ENCODE data around the gene HS3ST5. TPM values are rescaled to one million over a fixed set of nuclear protein-coding genes. Genes with fewer than 3 reads are reported as not detected.

The HS3ST5 gene
- polyA plus RNA-seq, 3 donors = not detected

- Histone ChIP-seq H3K4me2 (replicated peaks; ENCODE audit: extremely low read depth, low read length, poor library complexity, severe bottlenecking) (no peak overlapping the region), H2AFZ (ENCODE audit: insufficient read depth, low read depth, low read length, poor library complexity, severe bottlenecking) (no peak overlapping the region), H3K79me2 (ENCODE audit: insufficient read depth, low read length) (no peaks in the 10 kb centered on the region), H3K4me1 (ENCODE audit: control insufficient read depth in 1 of 2, insufficient read depth in 2 of 2, low read length in 2 of 2) (peaks cover 0 to 5% of the 10 kb centered on the region in 2 donors), H3K36me3 (replicated peaks in 1 of 2; ENCODE audit: control insufficient read depth in 1 of 2, insufficient read depth in 2 of 2, low read length in 2 of 2) (no peaks in the 10 kb centered on the region), H3K27ac (ENCODE audit: low read depth in 1 of 2, low read length in 2 of 2) (no peak overlapping the region), H4K20me1 (ENCODE audit: insufficient read depth, low read length) (no peaks in the 10 kb centered on the region), H3K9ac (ENCODE audit: insufficient read depth, low read length, poor library complexity, severe bottlenecking) (no peak overlapping the region), H3K27me3 (ENCODE audit: control insufficient read depth in 2 of 2, insufficient read depth in 2 of 2, low read length in 2 of 2) (no peaks in the 10 kb centered on the region), H3K4me3 (replicated peaks in 1 of 3; ENCODE audit: low read depth in 2 of 3, low read length in 3 of 3) (no peak overlapping the region), H3K9me3 (replicated peaks in 1 of 2; ENCODE audit: control insufficient read depth in 1 of 2, insufficient read depth in 1 of 2, low read length in 2 of 2) (peaks cover 0 to 5% of the 10 kb centered on the region in 2 donors)
- Mint-ChIP-seq H3K27me3 (ENCODE audit: low read depth in 3 of 3) (peaks cover 0 to 3% (median 0%) of the 10 kb centered on the region in 3 donors), H3K4me1 (no peaks in the 10 kb centered on the region), H3K27ac (no peak overlapping the region), H3K4me3 (no peak overlapping the region), H3K9me3 (peaks cover 0 to 7% (median 4%) of the 10 kb centered on the region in 7 donors), H3K36me3 (no peaks in the 10 kb centered on the region)
- DNase-seq = no peak
- no peak for TF ChIP-seq CTCF (IDR thresholded peaks at IDR 0.05)
- WGBS (ENCODE audit: insufficient coverage) = 83% methylated on average over 2 of the region's 2 CpGs
- intact Hi-C loops (cut with micrococcal nuclease) = no loop called here
These were observed 303.0 kb downstream of the HS3ST5 start for GRCh38 chr6:114039841-114040240.

- Histone ChIP-seq H2AFZ (ENCODE audit: insufficient read depth, low read depth, low read length, poor library complexity, severe bottlenecking) (no peak overlapping the region), H3K79me2 (ENCODE audit: insufficient read depth, low read length) (no peaks in the 10 kb centered on the region), H3K4me1 (ENCODE audit: control insufficient read depth in 1 of 2, insufficient read depth in 2 of 2, low read length in 2 of 2) (no peaks in the 10 kb centered on the region), H3K27me3 (ENCODE audit: control insufficient read depth in 2 of 2, insufficient read depth in 2 of 2, low read length in 2 of 2) (no peaks in the 10 kb centered on the region), H4K20me1 (ENCODE audit: insufficient read depth, low read length) (no peaks in the 10 kb centered on the region), H3K36me3 (replicated peaks in 1 of 2; ENCODE audit: control insufficient read depth in 1 of 2, insufficient read depth in 2 of 2, low read length in 2 of 2) (no peaks in the 10 kb centered on the region), H3K9ac (ENCODE audit: insufficient read depth, low read length, poor library complexity, severe bottlenecking) (no peak overlapping the region), H3K4me2 (replicated peaks; ENCODE audit: extremely low read depth, low read length, poor library complexity, severe bottlenecking) (no peak overlapping the region), H3K9me3 (replicated peaks in 1 of 2; ENCODE audit: control insufficient read depth in 1 of 2, insufficient read depth in 1 of 2, low read length in 2 of 2) (no peaks in the 10 kb centered on the region), H3K27ac (ENCODE audit: low read depth in 1 of 2, low read length in 2 of 2) (no peak overlapping the region), H3K4me3 (replicated peaks in 1 of 3; ENCODE audit: low read depth in 2 of 3, low read length in 3 of 3) (no peak overlapping the region)
- TF ChIP-seq CTCF (IDR thresholded peaks at IDR 0.05) = no peak
- no peaks in the 10 kb centered on the region for H3K36me3 Mint-ChIP-seq
- intact Hi-C loops (cut with micrococcal nuclease) = no loop called here
- no peaks in the 10 kb centered on the region for H3K4me1 Mint-ChIP-seq
- no peak overlapping the region for H3K27ac Mint-ChIP-seq
- no peaks in the 10 kb centered on the region for H3K27me3 Mint-ChIP-seq (ENCODE audit: low read depth in 3 of 3)
- DNase-seq = no peak
- peaks cover 0 to 10% (median 2%) of the 10 kb centered on the region in 7 donors for H3K9me3 Mint-ChIP-seq
- no peak overlapping the region for H3K4me3 Mint-ChIP-seq
These were observed 309.2 kb downstream of the HS3ST5 start for GRCh38 chr6:114033606-114034005.
